WI38 (cell line): Measurements from ENCODE around the gene LMNA.

Experiments used
- H3K4me3 ChIP-seq: 2 replicates; pipeline ENCODE4 v1.5.1; 2011; ENCODE audit warnings: low read depth, mild to moderate bottlenecking, control low read depth, low read length
- TF ChIP-seq, protein P1 (sequence below): IDR thresholded peaks from 2 replicates; pipeline ENCODE4 v1.5.1; 2012; ENCODE audit warnings: low read depth, mild to moderate bottlenecking, control low read depth, low read length

LMNA gene

DNA sequence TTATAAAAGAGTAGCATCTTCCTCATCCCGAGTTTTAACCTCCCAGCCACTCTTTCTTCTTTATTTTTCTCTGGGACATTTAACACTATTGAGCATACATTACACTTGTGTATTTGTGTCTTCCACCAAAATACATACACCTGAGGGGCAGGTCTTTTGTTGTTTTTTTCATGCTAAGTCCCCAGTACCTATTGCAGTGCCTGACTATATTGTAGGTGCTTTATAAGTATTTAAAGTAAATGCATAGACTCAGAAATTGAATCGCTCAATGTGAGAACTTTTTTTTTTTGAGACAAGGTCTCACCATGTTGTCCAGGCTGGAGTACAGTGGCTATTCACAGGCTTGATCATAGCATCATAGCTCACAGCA is 31.1 kb downstream of the LMNA start:
- no peak overlapping the region for H3K4me3 ChIP-seq
- TF ChIP-seq, protein P1, sequence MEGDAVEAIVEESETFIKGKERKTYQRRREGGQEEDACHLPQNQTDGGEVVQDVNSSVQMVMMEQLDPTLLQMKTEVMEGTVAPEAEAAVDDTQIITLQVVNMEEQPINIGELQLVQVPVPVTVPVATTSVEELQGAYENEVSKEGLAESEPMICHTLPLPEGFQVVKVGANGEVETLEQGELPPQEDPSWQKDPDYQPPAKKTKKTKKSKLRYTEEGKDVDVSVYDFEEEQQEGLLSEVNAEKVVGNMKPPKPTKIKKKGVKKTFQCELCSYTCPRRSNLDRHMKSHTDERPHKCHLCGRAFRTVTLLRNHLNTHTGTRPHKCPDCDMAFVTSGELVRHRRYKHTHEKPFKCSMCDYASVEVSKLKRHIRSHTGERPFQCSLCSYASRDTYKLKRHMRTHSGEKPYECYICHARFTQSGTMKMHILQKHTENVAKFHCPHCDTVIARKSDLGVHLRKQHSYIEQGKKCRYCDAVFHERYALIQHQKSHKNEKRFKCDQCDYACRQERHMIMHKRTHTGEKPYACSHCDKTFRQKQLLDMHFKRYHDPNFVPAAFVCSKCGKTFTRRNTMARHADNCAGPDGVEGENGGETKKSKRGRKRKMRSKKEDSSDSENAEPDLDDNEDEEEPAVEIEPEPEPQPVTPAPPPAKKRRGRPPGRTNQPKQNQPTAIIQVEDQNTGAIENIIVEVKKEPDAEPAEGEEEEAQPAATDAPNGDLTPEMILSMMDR = no peak

DNA sequence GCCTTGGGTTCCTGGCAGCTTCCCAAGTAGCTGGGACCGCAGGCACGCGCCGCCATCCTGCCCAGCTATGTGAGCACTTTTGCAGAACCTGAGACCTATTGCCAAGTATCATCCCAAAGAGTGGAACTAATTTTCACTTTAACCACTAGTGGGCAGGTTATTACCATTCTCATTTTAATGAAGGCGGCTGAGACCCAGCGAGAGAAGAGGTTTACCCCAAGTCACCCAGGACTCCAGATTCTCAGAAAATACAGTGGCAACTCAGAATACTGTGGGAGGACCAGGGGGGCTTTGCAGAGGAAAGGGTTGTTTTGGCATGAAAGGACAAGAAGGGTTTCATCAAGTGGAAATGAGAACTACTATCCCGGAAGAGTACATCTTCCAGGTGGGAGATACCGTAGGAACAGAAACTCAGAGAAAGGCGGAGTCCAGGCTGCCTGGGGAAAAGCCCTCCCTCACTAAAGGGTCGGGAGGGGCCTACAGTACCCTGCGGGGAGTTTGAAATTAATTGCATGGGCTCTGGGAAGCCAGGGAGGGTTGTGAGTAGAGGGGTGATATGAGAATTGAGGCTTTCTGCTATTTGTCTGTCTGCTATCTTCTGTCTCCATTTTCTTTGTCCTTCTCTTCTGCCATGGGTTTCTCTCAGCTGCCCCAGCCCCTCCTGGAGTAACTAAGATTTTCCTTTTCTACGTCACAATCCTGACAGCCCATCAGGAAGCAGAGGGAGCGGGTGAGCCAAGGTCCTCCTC is 31.7 kb downstream of the LMNA start:
- TF ChIP-seq, protein P1 = peak; percentile 57
- no peak overlapping the region for H3K4me3 ChIP-seq

DNA sequence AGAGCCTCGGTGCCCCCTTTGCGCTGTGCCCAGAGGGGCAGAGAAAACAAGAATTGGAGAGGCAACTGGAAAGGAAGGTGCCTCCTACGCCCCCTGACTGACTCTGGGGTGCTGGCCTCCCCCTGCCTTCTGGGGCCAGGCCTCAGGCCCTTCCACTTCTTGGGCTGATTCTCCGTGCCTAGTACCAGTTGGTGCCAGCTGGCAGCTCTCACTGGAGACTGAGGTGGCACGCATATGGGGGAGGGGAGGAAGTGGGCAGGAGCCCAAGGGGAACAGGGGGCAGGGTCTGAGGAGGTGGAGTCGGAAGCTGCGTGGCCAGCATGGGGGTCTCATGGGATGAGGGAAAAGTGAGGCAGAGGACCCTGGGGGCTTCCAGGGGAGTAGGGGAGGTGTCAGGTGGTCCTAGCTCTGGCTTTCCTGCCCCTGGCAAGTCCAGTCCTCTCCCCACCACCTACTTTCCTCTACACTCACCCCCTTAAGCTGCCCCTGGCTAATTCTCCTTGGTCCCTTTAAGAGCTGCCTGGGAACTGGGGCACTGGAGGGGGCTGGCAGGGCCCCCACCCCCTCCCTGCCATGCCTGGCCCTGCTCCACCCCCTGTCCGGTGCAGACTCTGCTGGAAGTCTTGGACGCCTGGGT is 32.4 kb downstream of the LMNA start:
- TF ChIP-seq, protein P1 = no peak
- H3K4me3 ChIP-seq = no peak overlapping the region

DNA sequence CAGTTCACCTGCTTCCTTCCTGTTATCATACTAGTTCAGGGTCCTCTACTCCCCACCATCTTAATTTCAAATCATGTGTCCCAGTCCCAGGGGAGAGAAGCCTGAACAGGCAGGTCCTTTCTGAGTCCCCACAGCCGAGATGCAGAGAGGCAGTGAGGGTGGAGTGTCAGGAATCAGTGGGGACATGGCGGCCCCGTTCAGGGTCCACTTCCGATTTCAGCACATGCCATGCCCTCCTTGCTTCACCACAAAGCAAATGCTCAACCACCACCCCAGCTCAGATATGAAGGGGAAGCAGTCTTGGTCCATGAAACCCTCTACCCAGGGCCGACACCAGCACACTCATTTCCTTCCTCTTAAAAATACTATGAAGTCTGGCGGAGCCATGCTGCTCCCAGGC is 33.7 kb downstream of the LMNA start:
- H3K4me3 ChIP-seq = no peak overlapping the region
- TF ChIP-seq, protein P1 = no peak

DNA sequence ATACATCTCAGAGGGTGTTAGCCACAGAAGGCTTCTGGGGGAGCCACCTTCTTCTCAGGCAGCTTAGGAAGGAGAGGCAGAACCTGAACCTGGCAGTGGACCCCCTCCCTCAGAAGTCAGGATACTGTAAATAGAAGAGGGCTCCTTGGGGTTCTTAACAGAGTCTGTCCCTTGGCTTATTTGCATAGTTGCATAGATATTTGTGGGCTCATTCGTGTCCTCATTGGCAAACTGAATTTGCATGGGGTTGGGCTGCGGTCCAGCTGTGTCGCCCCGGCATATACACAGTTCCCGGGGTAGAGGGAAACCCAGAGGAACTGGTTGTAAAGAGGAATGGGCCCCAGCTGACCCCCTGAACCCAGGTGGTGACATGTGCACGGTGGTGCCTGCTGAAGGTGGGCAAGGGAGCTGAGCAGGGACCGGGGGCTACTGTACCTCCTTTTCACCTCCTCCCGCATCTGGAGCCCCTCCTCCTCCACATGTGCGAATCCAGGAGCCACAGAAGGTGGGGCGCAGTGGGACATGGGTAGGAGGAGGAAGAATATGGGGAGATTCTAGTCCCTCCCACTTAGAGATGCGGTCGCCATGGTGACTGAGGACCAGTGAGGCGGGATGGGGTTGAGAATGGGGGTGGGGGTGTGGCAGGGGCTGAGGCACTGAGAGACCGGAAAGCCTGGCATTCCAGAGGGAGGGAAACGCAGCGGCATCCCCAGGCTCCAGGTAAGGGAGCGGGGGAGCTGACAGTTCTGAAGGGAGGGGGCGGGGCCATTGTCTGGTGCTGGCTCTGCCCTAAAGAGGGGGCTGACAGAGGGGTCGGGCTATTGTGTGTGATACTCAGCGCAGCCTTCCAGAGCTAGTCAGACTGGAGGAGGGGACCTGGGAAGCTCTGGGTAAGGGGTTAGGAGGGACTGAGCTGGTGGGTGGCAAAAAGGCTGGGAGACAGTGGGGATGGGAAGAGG is 35.1 kb downstream of the LMNA start:
- TF ChIP-seq, protein P1 = no peak

DNA sequence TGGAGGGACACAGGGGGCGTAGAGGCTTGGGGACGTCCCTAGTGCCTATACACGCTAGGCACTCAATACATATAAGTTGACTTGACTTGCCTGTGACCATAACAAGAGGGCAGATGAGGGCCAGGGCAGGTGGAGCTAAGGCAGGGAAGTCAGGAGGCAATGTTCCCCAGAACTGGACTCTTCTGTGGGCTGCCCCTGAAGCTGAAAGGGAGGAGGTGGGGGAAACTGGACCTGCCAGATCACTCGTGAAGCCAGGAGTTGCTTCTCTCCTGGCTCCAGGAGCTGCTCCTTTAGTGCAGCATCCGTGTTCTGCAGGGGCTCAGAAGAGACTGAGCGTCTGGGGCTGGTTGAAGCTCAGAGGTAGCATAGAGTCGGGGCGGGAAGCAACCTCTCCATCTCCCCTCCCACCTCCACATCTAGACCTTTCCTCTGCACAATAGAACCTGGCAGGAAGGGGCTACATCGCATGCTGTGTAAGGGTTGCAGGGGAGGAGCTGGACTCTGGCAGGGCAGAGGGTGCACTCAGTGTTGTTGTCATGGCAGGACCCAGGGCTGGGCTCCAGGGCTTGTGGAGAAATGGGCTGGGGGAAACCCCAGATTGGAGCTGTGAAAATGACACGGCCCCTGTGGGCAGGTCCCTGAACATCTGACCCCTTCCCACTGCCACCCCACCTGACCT is 36.0 kb downstream of the LMNA start:
- TF ChIP-seq, protein P1 = no peak
- no peak overlapping the region for H3K4me3 ChIP-seq

More for the DNA sequence above, 35.1 kb downstream of the LMNA start:
- H3K4me3 ChIP-seq = no peak overlapping the region
